ENCODE results near the gene NPTN.

The NPTN gene

GRCh38 chr15:73637527-73637926 is 4.3 kb upstream of the NPTN start:
- DNase-seq = no peak

GRCh38 chr15:73633991-73634495 is 854 bp upstream of the NPTN start:
- intact Hi-C loops (cut with DNase I) = loop anchor here (10.0 kb wide), 1 partner anchor 71 kb away; no protein-coding TSS in a partner anchor
- DNase-seq = no peak

More at GRCh38 chr15:73637527-73637926, 4.3 kb upstream of the NPTN start:
- intact Hi-C loops (cut with DNase I) = loop anchor here (5.0 to 10.0 kb wide), 2 partner anchors 67 to 70 kb away; no protein-coding TSS in a partner anchor

GRCh38 chr15:73632670-73633058 is 525 bp downstream of the NPTN start:
- DNase-seq = peak in 19 of 42 donors; percentile 5 to 49 (median 27)
- intact Hi-C loops (cut with DNase I) = loop anchor here (10.0 kb wide), 1 partner anchor 72 kb away; no protein-coding TSS in a partner anchor

- intact Hi-C loops (cut with DNase I) = loop anchor here (10.0 kb wide), 1 partner anchor 73 kb away; no protein-coding TSS in a partner anchor
- DNase-seq = peak in 23 of 42 donors; percentile 21 to 69 (median 32)
Measured at GRCh38 chr15:73631915-73632669, 1.1 kb downstream of the NPTN start.

DNA sequence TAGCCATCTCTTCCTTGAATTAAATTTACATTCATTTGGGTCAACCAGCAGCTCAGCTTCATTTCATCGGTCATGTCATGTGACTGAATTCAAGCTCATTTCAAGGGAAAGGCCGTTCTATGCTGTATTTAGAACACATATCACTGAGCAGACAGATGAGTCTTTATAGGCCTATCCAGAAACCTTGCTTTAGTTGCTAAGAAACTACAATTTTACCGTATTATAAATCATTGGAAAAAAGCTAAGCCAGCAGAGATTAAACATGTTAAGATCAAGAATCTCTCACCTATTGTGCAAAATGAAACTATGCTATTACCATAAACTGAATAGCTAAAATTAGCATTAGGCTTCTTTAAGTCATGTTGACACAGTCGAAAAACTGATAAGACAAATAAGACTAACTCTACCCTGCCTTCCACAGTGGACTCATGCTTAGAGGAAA is 2.2 kb downstream of the NPTN start:
- intact Hi-C loops (cut with DNase I) = loop anchor here (10.0 kb wide), 1 partner anchor 74 kb away; no protein-coding TSS in a partner anchor

DNA sequence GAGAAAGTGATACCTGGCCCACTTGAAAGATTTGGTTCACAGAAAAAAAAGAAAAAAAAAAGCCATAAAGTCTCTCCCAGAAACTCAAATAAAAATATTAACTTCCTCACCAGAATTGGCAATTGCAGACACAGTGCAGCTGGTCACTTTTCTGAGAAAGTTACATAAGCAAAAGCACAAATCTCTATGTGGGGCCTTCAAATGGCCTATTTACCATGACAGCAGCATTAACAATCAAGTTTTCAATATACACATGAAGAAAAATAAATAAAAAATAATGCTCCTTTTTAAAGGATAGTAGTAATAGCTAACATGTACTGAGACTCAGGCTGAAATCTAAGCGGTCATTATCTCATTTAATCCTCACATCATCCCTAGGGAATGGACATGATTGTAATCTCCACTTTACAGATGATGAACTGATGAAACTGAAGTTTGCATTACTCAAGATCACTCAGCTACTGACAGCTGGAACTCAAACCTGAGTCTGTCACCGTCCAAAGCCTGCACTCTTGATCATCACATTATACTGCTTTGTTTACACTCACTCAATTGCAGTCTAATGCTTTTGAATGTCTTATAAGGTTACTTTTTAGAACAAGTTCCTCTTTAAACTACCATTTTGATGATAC is 3.3 kb downstream of the NPTN start:
- intact Hi-C loops (cut with DNase I) = loop anchor here (10.0 kb wide), 1 partner anchor 75 kb away; no protein-coding TSS in a partner anchor

More for the DNA sequence above, 2.2 kb downstream of the NPTN start:
- DNase-seq = no peak

DNA sequence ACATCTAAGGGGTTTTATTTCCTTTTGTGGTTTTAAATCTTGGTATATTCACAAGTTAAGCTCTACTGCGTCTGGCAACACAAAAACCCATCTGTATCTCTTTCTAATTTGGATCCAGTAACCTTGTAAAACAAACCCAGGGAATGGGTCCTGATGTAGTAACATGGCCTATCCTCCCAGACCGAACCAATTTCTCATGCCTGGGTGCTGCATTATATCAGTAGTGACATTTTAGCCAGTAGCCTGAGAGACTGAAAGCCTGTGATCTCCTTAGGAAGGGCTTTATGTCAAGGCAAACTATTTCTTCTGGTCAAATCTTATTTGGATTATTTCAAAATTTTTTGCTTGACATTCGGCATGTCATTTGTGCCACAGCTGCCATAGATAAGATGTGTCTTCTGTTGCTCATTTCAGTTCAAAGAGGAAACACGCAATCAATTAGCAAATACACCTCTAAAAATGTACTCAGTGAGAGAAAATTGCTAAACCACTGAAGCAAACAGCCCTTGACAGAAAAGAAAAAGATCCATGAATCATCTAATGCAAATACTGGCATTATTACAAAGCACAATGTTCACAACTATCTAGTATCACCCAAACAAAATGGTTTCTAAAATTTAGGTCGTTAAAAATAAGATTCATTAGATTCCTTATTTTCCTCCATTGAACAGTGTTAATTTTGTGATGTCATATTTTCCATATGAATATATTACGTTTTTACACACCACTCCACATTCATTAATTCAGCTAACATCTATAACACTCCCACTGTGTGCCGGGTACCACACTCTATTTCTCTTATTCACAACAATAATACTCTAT is 4.0 kb downstream of the NPTN start:
- no peak for DNase-seq

More for the DNA sequence above, 3.3 kb downstream of the NPTN start:
- DNase-seq = no peak

GRCh38 chr15:73628102-73628501 is 5.1 kb downstream of the NPTN start:
- DNase-seq = no peak
- intact Hi-C loops (cut with DNase I) = no loop called here

More for the DNA sequence above, 4.0 kb downstream of the NPTN start:
- intact Hi-C loops (cut with DNase I) = no loop called here

DNA sequence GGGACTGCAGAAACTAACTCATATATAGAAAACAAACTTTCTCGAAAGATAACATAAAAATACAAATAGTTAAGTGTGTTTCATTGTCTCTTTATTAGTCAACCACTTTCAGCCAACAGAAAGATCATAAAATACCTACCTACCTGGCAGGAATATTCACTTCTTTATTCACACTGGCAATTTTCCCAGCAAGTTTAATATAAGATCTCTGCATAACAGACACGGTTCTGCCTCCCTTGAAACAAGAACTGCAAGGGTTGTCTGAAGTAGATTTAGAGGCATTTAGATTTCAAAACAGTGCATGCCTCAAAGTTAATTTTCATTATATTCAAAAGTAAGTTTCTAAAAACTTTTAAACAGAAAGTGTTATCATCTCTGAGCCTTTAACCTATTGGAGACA is 7.1 kb downstream of the NPTN start:
- no peak for DNase-seq
- intact Hi-C loops (cut with DNase I) = no loop called here

DNA sequence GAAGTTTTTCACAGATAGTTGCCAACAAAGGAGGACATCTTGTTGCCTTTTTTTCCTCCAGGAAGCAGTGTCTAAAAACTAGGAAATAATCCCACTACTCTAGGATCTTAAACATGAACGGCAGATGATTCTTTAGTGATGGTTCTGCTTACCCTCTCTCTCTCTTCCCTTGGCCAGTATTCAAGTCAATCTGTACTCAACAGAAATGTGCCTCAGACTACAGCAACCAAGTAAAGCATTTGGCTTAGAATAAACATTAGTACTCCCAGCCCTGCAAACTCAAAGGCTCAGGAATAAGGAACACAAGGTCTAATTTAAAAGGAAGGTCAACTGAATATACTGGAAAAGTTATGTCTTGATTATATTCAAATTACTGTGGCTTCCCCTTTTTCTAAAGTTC is 8.7 kb downstream of the NPTN start:
- DNase-seq = no peak
- intact Hi-C loops (cut with DNase I) = no loop called here

DNA sequence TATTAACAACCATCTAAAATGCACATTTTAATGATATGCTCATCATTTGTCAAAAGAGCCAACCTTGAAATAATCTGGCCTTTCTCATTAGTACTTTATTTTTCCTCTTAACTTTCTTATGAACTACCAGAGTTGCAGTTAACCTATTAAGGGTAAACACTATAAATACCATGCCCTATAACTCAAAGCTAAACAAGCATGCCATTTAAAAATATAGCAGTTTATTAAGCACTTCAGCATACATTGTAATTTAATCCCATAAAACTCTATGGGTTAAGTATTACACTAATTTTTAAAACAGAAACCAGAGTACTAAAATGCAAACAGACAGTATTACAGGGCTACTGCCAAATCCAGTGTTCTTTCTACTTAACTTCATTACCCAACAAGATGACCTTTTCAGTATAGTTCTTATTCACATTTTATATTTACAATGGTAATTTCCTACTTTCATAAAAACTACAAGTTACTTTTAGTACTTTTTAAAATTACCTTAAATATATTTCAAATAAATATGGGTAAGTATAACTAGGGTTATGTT is 11.8 kb downstream of the NPTN start:
- intact Hi-C loops (cut with DNase I) = no loop called here

DNA sequence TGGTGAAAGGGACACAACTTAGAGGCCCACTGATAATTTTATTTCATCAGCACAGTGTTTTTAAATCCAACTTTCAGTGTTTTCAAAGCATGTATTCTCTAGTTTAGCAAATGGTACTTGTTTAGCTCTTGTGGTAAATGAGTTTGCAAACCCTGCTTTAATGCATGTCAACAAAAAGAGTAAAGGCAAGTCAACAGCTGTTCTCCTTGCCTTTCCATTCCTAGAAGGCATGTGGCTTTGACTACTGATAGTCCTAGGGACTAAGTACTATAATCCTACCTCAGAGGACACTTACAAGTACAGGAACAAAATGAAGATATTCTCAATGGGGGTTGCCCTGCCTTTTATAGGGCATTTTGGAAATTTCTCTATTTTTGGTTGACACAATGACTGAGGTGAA is 13.1 kb downstream of the NPTN start:
- intact Hi-C loops (cut with DNase I) = no loop called here
- DNase-seq = no peak

More for the DNA sequence above, 11.8 kb downstream of the NPTN start:
- DNase-seq = no peak

- intact Hi-C loops (cut with DNase I) = no loop called here
Measured at GRCh38 chr15:73617913-73618312, 15.3 kb downstream of the NPTN start.

DNA sequence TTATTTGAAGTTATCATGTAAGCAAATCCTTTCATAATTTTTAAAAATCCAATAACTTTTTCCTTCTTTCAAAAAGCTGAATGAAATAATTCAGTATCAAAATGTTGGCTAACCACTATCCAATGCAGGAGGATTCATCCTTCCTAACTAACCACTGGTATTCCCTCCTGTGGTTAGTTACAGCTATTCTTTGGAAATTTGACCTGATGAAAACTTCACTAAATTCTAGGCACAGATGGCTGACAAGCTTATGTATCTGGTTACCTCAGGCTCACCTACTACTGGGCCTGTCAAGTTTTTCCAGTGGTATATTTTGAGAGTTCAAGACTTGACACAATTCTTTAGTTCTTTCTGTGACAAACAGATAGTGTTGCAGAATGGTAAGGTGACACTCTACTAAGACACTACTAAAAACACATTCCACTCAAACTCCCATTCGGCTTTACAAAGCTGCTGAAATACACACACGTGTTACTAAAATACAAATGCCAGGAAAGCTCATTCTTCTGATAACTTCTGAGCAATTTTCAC is 15.8 kb downstream of the NPTN start:
- DNase-seq = no peak
- intact Hi-C loops (cut with DNase I) = no loop called here

More at GRCh38 chr15:73617913-73618312, 15.3 kb downstream of the NPTN start:
- no peak for DNase-seq

GRCh38 chr15:73608941-73609340 is 24.2 kb downstream of the NPTN start:
- intact Hi-C loops (cut with DNase I) = no loop called here
- DNase-seq = no peak

DNA sequence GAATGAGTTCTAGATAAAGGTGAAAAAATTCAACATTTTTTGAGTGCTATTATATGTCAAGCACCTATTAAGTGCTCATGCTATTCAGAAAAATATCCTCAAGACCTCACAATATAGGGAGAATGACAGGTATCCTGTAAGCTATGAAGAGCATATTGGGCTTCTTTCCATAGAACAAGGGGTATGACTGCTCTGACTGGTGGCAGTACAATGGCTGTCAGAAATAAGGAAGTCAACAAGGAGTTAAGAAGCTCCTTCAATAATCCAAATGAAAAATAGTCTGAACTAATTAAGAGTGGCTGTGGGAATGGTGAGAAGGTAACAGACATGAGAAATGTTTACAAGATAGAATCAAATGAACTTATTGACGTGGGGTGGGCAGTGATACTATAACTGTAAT is 24.7 kb downstream of the NPTN start:
- intact Hi-C loops (cut with DNase I) = no loop called here
- no peak for DNase-seq

DNA sequence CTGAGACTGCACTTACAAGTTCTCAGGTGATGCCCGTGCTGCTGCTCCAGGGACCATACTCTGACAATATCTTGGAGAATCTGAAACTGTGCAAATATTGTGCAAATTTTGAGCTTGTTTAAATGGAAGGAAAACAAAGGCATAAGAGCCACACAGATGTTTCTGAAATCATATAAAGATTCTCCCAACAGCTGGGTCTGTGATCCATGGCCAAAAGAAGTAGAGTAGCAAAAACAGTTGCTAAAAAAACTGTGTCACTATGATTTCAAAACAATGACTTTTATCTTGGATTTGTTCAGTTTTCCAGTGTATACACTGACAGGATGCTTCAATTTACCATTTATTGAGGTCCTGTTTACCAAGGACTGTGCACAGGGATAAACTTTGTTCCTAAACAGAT is 25.3 kb downstream of the NPTN start:
- intact Hi-C loops (cut with DNase I) = no loop called here

GRCh38 chr15:73607405-73607804 is 25.8 kb downstream of the NPTN start:
- DNase-seq = no peak
- intact Hi-C loops (cut with DNase I) = no loop called here

More for the DNA sequence above, 25.3 kb downstream of the NPTN start:
- DNase-seq = no peak
